ENCODE measurements around the gene PKIG. TPM values are rescaled to one million over a fixed set of nuclear protein-coding genes. Genes with fewer than 3 reads are reported as not detected.

The PKIG gene
- total and polyA plus RNA-seq, 2 experiments from 2014 or later = 29.7 to 33.2 TPM

GRCh38 chr20:44632103-44632752, 49.8 kb downstream of the PKIG start:
- Histone ChIP-seq H2AFZ (no peak overlapping the region), H3F3A (replicated peaks; ENCODE audit: low read depth) (no peaks in the 10 kb centered on the region), H4K20me1 (replicated peaks; ENCODE audit: insufficient read depth) (no peaks in the 10 kb centered on the region), H3K9me2 (ENCODE audit: insufficient read depth) (no peaks in the 10 kb centered on the region), H3K4me3 (no peak overlapping the region), H3K4me2 (no peak overlapping the region), H3K27me3 (ENCODE audit: insufficient read depth) (no peaks in the 10 kb centered on the region), H3K79me2 (replicated peaks; ENCODE audit: insufficient read depth) (no peaks in the 10 kb centered on the region), H3K36me3 (ENCODE audit: insufficient read depth) (no peaks in the 10 kb centered on the region), H3K4me1 (ENCODE audit: insufficient read depth) (peaks cover 5% of the 10 kb centered on the region), H3K27ac (ENCODE audit: low read depth) (no peak overlapping the region)
- DNase-seq (ENCODE audit: low spot score) (no peak), ATAC-seq (no peak)
- H3K4me3 Mint-ChIP-seq = no peak overlapping the region
- H3K36me3 Mint-ChIP-seq (ENCODE audit: low read depth) = peaks cover 8% of the 10 kb centered on the region
- H3K27ac Mint-ChIP-seq = no peak overlapping the region
- H3K27me3 Mint-ChIP-seq (ENCODE audit: insufficient read depth, low read depth, poor library complexity) = peaks cover 6% of the 10 kb centered on the region
- peaks cover 4% of the 10 kb centered on the region; the same call in 2 of the 3 replicates for H3K9me3 Mint-ChIP-seq
- TF ChIP-seq REST (IDR thresholded peaks at IDR 0.05; ENCODE audit: unreplicated experiment) = no peak
- TF ChIP-seq ZNF114 (CRISPR knock-in tag; IDR thresholded peaks at IDR 0.05) = no peak
- no peak for TF ChIP-seq CTCF (conservative IDR thresholded peaks at IDR 0.05; ENCODE audit: low read depth in 2 of 2)
- TF ChIP-seq JUNB (IDR thresholded peaks at IDR 0.05; ENCODE audit: unreplicated experiment) = no peak
- no peak for TF ChIP-seq STAT1 (IDR thresholded peaks at IDR 0.05; ENCODE audit: unreplicated experiment)
- TF ChIP-seq EZH2phosphoT487 (IDR thresholded peaks at IDR 0.05; ENCODE audit: unreplicated experiment) = no peak
- TF ChIP-seq NANOG (IDR thresholded peaks at IDR 0.05; ENCODE audit: borderline replicate concordance) = no peak
- TF ChIP-seq ETS1 (IDR thresholded peaks at IDR 0.05) = no peak
- no peak for TF ChIP-seq ZNF331 (CRISPR knock-in tag; IDR thresholded peaks at IDR 0.05; ENCODE audit: low read depth)
- no peak for TF ChIP-seq ZNF462 (CRISPR knock-in tag; IDR thresholded peaks at IDR 0.05)
- TF ChIP-seq CREB1 (CRISPR knock-in tag; IDR thresholded peaks at IDR 0.05; ENCODE audit: low read depth) = no peak
- no peak for TF ChIP-seq POLR2AphosphoS5 (IDR thresholded peaks at IDR 0.05; ENCODE audit: low read depth)
- TF ChIP-seq EZH2 (IDR thresholded peaks at IDR 0.05; ENCODE audit: low read depth, unreplicated experiment) = no peak
- peaks cover 10% of the 10 kb centered on the region for H3K4me1 Mint-ChIP-seq

All from GM23338 (cell line).